ENCODE results near the gene CACNB1. TPM values are rescaled to one million over a fixed set of nuclear protein-coding genes. Genes with fewer than 3 reads are reported as not detected.
"Not testable (repeated sequence)": the region's sequence is repeated elsewhere in the genome, so short reads cannot be mapped to it uniquely, and the experiment has no call there.

Gene CACNB1
- total RNA-seq, 2 donors from 2014 or later = 12.7 to 16.1 TPM

DNA sequence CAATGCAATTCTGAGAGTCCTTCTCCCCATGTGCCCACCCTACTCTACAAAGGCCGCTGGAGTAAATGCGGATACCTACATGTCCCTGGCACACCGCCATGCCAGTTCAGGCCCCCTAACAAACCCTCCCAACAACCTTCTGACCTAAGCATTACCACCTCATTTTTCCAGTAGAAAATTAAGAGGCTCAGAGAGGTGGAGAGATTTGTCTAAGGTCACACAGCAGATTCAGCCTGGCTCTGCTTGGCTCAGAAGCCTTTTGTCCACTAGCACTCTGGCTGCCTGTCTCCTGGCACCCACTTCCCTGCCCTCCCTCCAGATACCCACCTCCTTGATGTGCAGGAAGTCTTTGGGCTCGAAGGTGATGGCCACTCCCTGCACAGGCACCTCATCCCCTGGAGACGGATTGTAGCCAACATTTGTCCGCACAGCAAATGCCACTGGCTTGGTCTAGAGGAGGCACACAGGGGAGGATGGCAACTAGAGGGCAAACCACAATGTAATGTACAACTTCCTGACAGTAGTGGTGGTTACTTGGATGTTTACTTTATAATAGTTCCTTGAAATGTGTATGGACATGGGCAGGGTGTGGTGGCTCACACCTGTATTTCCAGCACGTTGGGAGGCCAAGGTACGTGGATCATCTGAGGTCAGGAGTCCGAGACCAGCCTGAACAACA lies 10.2 kb downstream of the CACNB1 start:
- ATAC-seq = peak; percentile 92
- intact Hi-C loops (cut with DNase I, micrococcal nuclease) = no loop called here
- peak; percentile 47 to 75 for DNase-seq

DNA sequence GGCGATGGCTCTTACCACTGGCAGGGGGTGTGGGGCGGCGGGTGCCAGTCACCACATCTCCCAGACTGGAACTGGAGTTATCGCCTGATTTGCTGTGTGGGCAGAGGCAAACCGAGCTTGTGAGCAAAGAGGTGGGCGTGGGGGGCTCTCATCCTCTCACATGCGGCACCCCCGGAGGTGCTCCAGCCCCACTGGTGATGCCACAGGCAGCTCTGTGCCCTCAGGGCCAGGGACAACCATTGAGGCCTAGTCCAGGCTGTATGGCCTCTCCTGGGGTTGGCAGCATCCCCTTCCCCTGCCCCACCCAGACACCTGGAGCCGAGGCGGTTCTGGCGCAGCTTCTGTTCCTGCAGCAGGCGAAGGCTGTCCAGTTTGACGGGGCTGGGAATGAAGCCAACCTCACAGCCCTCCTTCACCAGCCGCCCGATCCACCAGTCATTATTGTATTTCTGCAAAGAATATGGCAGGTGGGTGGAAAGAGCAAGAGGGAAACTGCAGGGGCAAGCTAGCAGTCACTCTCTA lies 10.9 kb downstream of the CACNB1 start:
- peak; percentile 32 for ATAC-seq
- DNase-seq = no peak

DNA sequence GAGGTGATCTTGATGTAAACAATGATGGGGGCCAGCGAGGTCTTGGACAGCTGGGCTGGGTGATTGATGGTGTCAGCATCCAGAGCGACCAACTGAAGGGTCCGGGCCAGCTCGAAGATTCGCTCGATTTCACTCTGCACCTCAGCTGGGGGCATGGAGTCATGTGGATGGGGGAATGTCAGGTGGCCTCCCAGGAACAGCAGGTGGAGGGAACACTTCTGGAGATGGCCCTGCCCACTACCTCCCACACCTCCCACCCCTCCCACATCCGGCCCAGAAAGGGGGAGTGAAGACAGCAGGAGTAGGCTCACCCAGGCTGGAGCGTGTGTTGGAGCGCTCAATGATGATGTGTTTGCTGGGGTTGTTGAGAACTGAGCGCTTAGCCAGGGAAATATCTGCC lies 13.7 kb downstream of the CACNB1 start:
- ATAC-seq (no peak), DNase-seq (no peak)
- intact Hi-C loops (cut with DNase I, micrococcal nuclease) = no loop called here

More for the DNA sequence above, 10.9 kb downstream of the CACNB1 start:
- intact Hi-C loops (cut with DNase I, micrococcal nuclease) = no loop called here

DNA sequence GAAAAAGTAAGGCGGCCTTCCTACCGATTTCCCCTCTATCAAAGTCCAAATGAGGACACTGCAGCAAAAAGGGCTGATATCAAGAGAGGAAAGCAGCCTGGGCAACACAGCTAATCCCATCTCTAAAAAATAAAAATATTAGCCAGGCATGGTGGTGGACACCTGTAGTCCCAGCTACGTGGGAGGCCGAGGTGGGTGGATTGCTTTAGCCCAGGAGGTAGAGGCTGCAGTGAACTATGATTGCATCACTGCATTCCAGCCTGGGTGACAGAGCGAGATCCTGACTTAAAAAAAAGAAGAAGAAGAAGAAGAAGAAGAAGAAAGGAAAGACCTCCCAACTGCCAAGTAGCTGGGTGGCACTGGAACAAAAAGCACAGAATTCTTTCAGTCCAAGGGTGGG lies 14.4 kb downstream of the CACNB1 start:
- no peak for ATAC-seq
- intact Hi-C loops (cut with DNase I, micrococcal nuclease) = no loop called here
- no peak for DNase-seq

DNA sequence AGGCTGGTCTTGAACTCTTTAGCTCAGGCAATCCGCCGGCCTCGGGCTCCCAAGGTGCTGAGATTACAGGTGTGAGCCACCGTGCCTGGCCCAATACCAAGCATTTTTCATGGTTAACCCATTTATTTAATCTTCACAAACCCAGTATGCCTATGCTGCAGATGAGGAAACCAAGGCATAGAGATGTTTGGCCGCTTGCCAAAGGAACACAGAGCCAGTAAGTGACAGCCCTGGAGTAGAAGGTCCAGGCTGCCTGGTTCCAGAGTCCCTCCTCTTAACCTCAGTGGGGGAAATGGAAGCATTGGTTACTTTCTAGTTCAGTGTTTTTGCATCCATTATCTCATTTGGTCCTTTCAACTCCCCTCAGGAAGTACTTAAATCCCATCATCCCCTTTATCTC lies 16.2 kb downstream of the CACNB1 start:
- intact Hi-C loops (cut with DNase I, micrococcal nuclease) = no loop called here
- no peak for ATAC-seq

DNA sequence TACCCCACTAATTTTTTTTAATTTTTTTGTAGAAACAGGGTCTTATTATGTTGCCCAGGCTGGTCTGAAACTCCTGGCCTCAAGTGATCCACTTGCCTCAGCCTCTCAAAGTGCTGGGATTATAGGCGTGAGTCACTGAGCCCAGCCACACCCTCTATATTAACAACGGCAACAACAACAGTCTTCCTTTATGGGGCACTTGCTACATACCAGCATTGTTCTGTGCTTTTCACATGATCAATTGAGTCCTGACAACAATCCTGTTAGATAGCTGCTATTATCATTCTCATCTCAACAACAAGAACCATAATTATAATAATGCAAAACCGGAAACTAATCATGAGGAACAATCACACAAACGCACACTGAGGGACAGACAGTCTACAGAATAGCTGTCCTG lies 18.9 kb downstream of the CACNB1 start:
- peak; percentile 92 for ATAC-seq
- no peak for DNase-seq
- intact Hi-C loops (cut with DNase I, micrococcal nuclease) = no loop called here

More for the DNA sequence above, 16.2 kb downstream of the CACNB1 start:
- DNase-seq = no peak

DNA sequence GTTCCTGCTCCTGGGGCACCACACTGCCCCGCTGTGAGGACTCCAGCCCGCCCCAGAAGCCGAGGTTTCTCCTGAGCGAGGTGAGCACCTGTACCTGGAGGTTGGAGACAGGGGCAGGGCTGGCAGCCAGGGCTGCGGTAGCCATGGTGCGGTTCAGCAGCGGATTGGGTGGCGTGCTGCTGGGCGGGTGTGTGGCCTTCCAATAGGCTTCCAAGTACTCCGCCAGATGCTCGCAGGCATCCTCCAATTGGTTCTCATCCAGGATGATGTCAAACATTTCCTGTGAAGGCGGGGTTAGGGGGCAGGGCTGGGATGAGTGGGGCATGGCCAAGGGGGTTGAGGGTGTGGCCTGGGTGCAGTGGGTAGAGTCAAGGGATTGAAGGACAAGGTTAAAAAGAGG lies 20.2 kb downstream of the CACNB1 start:
- ATAC-seq (peak; percentile 14), DNase-seq (no peak)
- intact Hi-C loops (cut with DNase I, micrococcal nuclease) = no loop called here

DNA sequence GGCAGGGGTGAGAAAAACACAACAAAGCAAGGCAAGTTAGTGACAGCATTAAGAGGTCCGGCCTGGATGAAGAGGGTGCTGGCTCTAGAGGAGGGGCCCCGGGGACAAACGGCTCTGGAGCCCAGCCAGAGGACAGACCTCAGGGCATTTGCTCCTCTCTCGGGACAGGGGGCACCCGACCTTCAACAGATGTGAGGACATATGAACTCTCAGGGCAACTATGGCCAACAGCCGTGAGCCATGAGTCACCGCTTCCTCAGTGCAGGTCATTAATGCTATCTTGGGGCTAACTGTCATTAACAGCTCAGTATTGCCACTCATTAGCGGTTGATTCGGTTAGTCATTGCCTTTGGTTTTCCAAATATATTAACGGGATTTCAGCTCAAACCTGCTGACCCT lies 21.8 kb downstream of the CACNB1 start:
- intact Hi-C loops (cut with DNase I, micrococcal nuclease) = no loop called here
- DNase-seq = no peak
- no peak for ATAC-seq

DNA sequence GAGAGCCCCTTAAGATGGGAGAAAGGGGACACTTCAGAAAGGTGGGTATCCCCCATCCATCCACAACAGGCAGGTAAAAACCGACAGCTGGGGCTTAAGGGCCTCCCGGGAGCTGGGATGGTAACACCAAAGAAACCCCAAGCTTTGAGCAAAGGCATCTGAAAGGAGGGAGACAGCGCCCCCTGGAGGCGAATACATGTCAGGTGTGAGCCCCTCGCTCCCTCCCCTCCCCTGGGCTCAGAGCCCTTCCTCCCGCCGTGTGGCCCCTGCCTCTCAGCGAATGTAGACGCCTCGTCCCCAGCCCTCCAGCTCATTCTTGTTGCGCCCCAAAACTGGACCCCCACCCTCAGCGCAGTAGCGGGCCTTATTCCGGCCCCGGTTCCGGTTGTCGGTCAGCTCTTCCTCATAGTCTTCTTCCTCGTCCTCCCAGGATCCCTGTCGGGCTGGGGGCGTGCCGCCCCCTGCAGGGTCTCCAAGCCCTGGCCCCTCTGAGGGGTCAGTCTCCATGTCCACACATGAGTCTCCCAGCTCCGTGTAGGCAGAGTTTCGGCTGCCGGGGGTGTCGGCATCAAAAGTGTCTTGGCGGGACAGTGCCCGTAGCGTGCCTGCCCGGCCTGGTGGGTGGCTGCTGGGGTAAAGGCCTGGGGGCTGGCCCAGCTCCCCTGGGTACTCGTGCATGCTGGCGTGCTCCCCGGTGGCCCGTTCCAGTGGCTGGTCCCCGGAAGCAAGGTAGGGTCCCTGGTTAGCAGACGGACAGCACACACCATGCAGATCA lies 22.4 kb downstream of the CACNB1 start:
- intact Hi-C loops (cut with DNase I, micrococcal nuclease) = no loop called here
- ATAC-seq = peak; percentile 42
- DNase-seq = peak; percentile 59 to 88

DNA sequence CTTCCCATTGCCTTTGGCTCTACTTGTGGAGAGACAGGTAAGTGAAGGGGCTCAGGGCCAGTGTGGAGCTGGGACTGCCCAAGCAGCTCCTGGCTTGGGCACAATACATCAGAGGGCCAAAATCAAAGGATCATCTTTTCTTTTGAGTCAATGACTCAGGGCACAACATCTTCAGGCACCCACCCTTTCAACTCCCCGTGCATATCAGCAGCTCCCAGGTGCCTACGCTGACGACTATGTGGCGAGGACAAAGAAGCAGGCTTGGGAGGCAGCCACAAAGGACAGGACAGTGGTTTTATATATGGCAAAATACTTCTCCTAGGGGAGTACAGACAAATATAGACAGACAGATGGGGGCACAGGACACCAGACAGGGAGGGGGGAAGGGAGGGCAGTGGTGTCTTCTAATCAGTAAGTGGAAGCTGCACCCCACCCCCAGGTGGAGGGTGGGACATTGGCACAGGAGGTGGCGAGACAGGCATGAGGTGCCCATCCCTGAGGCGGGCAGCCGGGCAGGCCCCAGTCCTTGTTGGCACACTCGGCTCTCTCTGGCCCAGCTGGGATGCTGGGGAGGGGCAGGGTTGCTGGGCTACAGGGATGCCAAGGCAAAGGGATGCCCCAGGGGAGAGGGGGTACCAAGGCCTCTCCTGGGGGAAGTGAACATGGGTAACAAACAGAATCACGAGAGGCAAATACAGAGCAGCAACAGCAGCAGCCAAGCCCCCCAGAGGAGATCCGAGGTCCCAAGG lies 23.8 kb downstream of the CACNB1 start:
- ATAC-seq (no peak), DNase-seq (no peak)

DNA sequence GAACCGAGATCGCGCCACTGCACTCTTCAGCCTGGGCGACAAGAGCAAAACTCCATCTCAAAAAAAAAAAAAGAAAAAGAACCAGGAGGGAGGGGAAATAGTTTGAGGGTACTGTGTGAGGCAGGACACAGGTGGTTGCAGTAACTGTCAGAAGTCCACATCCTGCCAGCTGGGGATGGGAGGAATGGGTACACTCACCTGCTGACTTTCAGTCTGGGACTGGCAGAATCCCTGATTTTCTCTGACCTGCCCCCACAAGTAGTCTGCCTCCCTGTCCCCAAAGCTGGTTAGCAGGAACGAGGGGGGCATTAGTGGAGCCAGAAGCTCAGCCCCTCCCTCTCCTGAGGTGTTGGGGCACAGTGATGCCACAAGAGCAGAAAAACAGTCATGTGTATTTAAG lies 24.4 kb downstream of the CACNB1 start:
- ATAC-seq (no peak), DNase-seq (no peak)
- intact Hi-C loops (cut with DNase I, micrococcal nuclease) = no loop called here

More for the DNA sequence above, 23.8 kb downstream of the CACNB1 start:
- intact Hi-C loops (cut with DNase I, micrococcal nuclease) = no loop called here

DNA sequence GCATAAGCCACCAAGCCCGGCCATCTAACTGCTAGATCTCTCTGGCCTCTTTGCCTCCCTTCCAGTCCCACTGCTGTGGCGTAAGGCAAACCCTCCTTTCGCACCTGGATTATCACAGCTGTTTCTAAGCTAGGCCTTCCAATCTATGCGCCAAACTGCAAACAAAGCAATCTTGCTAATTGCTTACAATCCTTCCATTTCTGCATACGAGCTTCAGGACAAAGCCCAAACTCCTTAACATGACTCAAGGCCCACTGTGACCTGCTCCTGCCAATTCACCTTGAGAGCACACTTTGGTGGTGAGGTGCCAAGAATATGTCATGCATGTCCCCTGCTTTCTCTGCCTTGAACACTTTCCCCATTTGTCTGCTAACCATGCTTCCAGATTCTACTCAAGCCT lies 25.5 kb downstream of the CACNB1 start:
- intact Hi-C loops (cut with DNase I, micrococcal nuclease) = no loop called here
- ATAC-seq = no peak
- no peak for DNase-seq

DNA sequence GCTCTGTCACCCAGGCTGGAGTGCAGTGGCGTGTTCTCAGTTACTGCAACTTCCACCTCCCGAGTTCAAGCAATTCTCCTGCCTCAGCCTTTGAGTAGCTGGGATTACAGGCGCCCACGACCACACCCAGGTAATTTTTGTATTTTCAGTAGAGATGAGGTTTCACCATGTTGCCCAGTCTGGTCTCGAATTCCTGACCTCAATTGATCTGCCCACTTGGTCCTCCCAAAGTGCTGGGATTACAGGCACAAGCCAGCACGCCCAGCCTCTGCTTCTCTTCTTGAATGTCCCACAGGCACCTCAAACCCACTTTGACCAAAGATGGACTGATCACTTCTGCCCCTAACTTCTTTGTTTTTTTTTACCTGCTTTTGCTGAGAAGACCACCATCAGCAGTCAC lies 26.9 kb downstream of the CACNB1 start:
- DNase-seq (no peak), ATAC-seq (no peak)
- intact Hi-C loops (cut with DNase I, micrococcal nuclease) = no loop called here

DNA sequence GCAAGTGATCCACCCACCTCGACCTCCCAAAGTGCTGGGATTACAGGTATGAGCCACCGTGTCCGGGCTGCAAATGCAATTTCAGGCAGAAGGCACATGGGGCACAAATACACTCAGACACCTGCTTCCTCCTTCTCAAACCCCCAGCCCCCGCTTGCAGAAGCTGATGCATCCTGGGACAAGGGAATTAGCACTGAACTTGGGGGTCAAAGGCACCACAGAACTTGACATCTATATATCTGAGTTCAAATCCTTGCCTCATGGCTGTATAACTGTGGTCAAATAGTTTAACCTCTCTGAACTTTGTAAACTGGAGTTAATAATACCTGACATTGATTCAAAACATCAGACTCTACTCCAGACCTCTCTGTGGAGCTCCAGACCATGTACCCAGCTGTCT lies 27.4 kb downstream of the CACNB1 start:
- no peak for DNase-seq
- ATAC-seq = no peak
- intact Hi-C loops (cut with DNase I, micrococcal nuclease) = no loop called here

DNA sequence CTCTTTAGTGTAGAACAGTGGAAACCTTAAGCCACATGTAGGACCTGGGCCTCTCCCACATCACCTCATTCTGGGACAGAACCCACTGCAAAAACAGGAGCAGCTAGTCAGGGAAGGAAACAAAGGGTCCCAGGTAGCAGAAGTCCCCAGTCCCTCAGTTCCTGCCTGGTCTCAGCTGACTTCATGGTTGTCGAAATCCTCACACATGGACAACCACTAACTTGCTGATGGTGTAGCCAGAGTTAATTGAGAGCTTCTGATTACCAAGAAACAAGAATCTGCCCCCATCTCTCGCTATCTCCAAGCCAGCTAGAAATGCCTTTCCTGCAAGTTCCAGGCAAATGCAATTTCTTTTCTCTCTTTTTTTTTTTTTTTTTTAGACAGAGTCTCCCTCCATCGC lies 28.0 kb downstream of the CACNB1 start:
- intact Hi-C loops (cut with DNase I, micrococcal nuclease) = no loop called here
- ATAC-seq = no peak
- no peak for DNase-seq

DNA sequence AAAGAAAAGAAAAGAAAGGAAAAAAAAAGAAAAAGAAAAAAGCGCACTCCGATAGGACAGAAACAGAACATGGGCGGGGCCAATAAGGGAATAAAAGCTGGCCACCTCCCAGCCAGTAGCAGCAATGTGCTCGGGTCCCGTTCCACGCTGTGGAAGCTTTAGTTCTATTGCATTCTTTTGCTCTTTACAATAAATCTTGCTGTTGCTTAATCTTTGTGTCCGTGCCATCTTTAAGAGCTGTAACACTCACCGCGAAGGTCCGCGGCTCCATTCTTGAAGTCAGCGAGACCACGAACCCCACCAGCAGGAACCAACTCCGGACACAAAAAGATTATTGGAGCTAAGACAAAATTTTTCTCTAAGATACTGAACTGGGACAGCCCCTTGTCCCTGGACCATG lies 28.4 kb downstream of the CACNB1 start:
- ATAC-seq (no peak), DNase-seq (no peak)
- intact Hi-C loops (cut with DNase I, micrococcal nuclease) = no loop called here

DNA sequence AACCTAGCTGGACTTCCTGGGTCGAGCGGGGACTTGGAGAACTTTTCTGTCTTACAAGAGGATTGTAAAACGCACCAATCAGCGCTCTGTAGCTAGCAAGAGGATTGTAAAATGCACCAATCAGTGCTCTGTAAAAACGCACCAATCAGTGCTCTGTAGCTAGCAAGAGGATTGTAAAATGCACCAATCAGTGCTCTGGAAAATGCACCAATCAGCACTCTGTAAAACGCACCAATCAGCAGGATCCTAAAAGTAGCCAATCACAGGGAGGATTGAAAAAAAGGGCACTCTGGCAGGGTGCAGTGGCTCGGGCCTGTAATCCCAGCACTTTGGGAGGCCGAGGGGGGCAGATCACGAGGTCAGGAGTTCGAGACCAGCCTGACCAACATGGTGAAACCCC lies 29.0 kb downstream of the CACNB1 start:
- DNase-seq; intact Hi-C loops (cut with DNase I, micrococcal nuclease); ATAC-seq: not testable (repeated sequence)

DNA sequence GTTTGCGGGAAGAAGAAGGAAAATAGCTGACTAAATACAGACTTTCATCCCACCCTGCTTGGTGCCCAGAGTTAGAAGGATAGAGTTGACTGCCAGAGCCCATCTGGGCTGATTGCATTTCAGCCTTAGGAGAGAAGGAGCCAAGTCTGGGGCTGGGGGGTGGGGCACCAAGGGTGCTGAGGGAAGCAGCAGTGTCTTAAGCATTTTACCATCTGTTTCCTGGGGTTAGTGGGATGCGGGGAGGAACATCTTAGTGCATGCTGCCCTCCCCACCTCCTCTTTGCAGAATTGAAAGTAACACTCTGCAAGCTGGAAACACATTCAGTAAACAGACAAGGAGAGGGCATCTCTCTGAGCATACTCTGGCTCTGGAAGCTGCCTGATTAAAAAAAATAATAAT lies 30.0 kb downstream of the CACNB1 start:
- ATAC-seq (no peak), DNase-seq (no peak)
- intact Hi-C loops (cut with DNase I, micrococcal nuclease) = no loop called here

DNA sequence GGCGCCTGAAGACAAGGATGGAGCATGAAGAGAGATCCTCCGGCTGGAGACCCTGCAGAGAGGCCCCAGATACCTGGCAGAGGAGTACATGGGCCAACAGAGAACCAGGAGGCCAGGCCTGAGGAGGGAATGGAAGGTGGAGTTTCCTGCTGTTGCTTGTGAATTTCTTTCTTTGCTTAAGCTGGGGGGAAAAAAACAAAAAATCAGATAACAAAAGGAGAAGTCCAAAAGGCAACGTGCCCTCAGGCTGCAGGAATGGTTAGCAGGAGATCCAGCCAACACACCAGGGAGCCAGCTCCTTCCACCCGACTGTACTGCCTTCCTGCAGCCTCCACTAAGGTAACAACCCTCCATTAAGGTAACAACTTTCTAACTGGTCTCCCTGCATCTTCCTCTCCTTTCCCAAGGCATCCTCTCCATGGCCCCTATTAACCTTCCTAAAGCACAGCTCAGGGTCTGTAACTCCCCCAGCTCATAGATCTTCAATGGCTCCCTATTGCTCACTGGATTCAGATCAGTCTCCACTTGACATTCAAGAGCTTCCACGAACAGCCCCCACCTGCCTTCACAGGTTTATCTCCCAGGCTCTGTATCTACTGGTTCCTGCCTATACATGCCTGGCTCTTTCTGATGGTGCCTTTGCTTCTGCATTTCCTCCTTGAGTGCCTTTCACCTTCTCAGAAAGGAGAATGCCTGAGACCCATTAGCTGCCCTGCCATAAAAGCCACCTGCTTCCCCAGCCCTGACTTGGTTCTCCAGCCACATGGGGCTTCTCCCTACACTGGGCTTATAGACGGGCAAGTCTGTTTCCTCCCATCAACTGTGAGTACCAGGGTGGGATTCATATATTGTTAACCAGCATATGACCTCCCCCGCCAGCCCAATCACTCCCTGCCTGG lies 30.8 kb downstream of the CACNB1 start:
- peak; percentile 13 for ATAC-seq
- intact Hi-C loops (cut with DNase I, micrococcal nuclease) = no loop called here
- no peak for DNase-seq

All from left colon (tissue), 2 donors.